Stimulated activated CD4-positive, alpha-beta T cell treated with anti-CD3 and anti-CD28 coated beads, TNF-alpha, amount 100 ng/mL, for 4 hours (primary cell): ENCODE measurements around the gene CXCL9.
"Not testable (repeated sequence)": the region's sequence is repeated elsewhere in the genome, so short reads cannot be mapped to it uniquely, and the experiment has no call there.

Experiments used
- DNase-seq, 3 experiments: peaks; one replicate each; pipeline ENCODE4 v3.0.0-alpha.2; 2020; ENCODE audit warnings: low read depth in 3 of 3

The CXCL9 gene

DNA sequence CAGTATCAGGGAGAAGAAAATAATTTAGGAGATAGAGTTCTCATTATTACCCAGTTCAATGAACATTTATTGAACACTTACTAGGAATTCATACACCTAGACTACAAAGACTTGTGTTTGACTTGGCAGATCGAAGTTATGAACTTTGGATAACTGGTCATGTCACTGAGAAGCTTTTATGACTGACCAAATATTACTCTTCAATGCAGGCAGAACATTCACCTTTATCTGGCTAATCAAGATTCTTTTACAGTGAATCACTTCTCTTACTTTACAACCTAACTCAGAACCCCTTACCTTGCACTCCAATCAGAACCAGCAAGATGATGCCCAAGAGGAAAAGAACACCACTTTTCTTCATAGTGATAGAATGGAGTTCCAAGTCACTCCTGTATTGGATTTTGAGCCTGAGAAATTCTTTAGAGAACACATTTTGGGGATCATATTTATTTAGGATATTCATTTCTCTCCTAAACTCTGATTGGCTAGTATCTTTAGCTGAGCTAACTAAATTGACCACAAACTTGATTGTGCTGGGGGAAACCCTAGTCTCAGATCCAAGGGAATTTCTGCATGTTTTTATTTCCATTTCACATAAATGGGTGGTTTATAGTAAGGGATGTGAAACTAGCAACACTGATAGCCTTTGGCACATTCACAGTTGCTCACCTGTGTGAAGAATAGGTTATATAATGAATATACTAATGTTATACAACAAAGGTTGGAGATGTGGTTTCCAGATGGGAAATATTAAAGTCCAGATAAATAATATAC lies at the start of gene CXCL9:
Gene CXCL9, minus strand, starts transcription at position 421 of the 774 bp plus-strand sequence. Its CDS starts 60 bp downstream, at position 361.
- no peak for DNase-seq

DNA sequence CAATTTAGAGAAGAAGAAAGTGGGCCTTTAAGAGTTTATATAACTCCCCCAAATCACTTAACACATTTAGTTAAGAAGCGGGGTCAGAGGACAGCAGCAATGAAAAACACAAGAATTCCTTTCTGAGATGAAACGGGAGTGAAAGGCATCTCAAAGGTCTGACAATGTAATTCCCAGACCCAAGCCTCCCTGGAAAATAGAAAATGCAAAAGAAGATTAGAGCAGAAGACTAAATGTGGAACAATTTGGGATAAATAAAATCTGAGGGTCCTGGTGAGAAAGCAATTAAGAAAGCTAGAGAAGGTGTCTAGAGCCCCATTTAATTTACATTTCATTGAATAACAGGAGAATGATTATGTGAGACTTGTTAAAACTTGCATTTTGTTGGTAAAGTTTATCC lies 48.1 kb upstream of the CXCL9 start:
- no peak for DNase-seq

DNA sequence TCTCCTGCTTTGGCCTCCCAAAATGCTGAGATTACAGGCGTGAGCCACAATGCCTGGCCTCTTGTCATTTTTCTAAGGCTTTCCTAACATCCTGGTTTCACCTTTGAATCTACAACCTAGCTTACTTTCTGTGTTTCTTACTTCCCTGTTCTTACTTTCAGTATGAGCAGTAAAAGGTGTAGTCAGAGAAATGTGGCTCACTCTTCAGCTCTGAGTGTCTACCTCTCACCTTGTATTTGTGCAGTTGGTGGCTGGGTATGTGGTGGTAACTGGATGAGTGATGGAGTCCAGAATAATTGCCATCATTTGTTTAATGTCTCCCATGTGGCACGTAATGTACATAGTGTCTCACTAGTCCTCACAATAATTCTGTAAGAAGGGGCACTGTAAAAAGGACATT lies 47.7 kb upstream of the CXCL9 start:
- DNase-seq, result no peak

DNA sequence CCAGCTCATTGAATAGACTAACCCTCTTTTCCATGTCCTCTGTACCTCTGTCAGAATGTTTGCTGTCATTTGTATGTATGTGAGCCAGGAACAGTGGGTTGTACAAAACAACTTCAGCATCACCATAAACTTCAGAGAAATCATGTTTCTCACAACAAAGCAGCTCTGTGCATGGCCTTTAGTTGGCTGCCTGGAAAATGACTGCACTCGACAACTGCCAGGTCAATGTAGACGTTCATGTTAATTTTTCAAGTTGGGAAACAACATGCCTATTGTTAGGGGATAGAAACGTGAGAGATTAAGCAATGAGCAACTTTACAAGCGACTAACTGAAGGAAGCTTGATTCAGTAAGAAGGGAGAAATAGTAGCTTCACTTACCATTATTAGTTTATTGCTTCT lies 46.4 kb upstream of the CXCL9 start:
- no peak for DNase-seq

DNA sequence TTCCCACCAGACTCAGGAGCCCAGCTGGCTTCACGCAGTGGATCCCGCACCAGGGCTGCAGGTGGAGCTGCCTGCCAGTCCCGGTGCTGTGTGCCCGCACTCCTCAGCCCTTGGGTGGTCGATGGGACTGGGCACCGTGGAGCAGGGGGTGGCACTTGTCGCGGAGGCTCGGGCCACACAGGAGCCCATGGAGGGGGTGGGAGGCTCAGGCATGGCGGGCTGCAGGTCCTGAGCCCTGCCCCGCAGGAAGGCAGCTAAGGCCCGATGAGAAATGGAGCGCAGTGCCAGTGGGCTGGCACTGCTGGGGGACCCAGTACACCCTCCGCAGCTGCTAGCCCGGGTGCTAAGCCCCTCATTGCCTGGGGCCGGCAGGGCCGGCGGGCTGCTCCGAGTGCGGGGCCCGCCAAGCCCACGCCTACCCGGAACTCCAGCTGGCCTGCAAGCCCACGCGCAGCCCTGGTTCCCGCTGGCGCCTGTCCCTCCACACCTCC lies 43.3 kb upstream of the CXCL9 start:
- DNase-seq, result not testable (repeated sequence)

DNA sequence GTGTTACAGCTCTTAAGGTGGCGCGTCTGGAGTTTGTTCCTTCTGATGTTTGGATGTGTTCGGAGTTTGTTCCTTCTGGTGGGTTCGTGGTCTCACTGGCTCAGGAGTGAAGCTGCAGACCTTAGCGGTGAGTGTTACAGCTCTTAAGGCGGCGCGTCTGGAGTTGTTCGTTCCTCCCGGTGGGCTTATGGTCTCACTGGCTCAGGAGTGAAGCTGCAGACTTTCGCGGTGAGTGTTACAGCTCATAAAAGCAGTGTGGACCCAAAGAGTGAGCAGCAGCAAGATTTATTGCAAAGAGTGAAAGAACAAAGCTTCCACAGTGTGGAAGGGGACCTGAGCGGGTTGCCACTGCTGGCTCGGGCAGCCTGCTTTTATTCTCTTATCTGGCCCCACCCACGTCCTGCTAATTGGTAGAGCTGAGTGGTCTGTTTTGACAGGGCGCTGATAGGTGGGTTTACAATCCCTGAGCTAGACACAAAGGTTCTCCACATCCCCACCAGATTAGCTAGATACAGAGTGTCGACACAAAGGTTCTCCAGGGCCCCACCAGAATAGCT lies 42.6 kb upstream of the CXCL9 start:
- not testable (repeated sequence) for DNase-seq

DNA sequence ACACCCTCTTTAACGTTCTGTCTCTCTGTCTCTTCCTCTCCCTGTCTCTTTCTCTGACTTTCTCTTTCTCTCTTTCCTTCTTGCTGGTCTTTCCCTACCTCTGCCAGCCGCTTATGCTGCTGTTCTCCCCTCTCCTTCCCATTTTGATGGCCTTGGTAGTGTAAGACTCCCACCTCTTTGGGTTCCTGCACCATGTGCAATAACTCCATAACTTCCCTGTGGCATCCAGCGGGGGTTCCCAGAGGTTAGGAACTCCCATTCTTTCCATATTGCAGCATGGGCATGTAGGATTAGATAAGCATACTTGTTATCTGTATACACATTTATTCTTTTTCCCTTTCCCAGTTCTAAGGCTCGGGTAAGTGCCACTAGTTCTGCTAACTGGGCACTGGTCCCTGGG lies 37.4 kb upstream of the CXCL9 start:
- DNase-seq, result not testable (repeated sequence)

DNA sequence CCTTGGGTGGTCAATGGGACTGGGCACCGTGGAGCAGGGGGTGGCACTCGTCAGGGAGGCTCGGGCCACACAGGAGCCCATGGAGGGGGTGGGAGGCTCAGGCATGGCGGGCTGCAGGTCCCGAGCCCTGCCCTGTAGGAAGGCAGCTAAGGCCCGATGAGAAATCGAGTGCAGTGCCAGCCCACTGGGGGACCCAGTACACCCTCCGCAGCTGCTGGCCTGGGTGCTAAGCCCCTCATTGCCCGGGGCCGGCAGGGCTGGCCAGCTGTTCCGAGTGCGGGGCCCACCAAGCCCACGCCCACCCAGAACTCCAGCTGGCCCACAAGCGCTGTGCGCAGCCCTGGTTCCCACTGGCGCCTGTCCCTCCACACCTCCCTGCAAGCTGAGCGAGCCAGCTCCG lies 36.0 kb upstream of the CXCL9 start:
- not testable (repeated sequence) for DNase-seq

DNA sequence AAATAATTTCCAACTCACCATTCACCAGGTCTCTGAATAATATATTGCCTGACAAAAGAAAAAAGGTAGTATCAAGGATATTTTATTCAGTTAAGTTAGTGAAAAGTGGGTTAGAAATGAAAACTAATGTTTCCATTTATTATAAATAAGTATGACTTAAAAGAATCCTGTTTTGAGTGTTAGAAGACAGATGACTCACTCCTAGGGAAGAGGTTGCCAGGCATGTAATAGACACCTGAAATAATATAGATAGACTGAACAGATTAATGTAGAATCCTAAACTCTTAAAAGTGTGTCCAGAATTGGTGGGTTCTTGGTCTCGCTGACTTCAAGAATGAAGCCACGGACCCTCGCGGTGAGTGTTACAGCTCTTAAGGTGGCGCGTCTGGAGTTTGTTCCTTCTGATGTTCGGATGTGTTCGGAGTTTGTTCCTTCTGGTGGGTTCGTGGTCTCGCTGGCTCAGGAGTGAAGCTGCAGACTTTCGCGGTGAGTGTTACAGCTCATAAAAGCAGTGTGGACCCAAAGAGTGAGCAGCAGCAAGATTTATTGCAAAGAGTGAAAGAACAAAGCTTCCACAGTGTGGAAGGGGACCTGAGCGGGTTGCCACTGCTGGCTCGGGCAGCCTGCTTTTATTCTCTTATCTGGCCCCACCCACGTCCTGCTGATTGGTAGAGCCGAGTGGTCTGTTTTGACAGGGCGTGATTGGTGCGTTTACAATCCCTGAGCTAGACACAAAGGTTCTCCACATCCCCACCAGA lies 35.1 kb upstream of the CXCL9 start:
- DNase-seq, result not testable (repeated sequence)

DNA sequence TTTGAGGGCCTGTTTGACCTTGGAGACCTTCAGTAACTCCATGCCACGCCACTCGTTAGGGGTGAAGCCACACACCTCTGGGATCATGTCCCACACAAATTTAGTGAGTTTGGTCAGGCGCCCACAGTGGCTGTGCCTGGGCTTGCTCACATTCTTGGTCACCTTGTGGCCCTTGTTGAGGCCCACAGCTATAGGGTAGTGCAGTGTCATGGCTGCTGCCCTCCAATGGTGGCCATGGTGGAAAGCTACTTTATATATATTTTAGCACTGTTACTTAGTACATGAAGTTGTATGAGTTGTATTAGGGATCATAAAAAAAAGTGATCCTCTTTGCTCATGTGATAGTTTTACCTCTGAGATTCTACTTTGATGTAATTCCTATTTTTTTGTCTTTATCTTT lies 29.5 kb upstream of the CXCL9 start:
- no peak for DNase-seq

DNA sequence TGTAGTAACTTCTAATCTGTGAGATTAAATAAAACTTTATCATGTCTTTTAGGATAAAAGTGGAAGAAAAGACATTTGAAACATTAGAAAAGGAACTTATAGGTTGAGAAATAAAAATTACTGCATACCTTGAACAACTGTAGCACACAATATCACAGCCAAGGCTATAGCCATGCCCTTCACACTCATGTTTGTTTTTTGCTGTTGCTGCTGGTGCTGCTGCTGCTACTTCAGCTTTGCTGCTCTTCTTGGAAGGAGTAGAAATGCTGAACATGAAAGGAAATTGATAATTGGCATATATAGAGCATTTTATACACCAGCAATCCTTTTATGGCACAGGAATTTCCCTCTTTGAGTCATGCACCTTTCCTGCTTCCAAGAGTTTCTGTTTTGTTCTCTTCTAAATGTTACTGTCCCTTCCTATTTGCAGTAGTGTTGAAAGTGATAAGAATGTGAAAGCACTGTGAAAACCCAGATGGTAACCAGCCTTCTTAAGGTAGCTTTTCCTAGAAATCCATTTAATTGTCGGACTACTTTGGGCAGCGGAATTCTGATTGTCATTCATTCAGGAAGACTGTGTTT lies 28.6 kb upstream of the CXCL9 start, which contains the start of gene CXCL11:
Gene CXCL11, minus strand, starts transcription at position 272 of the 582 bp plus-strand sequence. Its CDS starts 83 bp downstream, at position 189.
- DNase-seq, result no peak

DNA sequence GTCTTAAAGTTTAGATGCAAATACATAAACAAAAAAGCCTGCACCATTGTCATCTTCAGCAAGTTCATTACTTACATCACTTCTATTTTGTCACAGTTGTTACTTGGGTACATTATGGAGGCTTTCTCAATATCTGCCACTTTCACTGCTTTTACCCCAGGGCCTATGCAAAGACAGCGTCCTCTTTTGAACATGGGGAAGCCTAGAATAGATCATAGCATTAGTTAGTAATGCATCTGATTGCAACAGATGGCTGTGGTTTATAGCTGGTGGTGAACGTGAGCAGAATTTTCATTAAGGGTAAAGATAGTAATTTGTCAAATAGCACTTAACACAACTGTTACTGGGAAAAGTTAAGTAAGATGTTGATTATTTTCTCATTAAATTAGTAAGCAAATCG lies 27.8 kb upstream of the CXCL9 start:
- DNase-seq, result no peak

DNA sequence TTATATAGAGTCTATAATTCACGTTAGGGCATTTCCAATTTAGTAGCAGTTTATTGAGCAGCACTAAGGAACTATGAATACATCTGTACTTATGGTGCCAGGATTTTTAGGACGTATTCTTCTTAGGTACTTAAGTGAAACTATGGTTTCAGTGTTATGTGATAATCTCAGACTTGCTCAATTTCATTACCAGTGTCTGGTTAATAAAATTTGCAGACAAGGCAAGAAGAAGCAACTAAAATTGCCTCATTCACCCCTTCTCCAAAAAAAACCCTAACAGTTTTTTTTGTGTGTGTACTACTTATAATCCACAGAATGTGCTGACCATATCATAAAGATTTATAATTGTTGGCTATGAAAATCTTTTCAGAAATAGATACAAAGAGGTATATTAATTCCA lies 22.0 kb upstream of the CXCL9 start:
- no peak for DNase-seq

DNA sequence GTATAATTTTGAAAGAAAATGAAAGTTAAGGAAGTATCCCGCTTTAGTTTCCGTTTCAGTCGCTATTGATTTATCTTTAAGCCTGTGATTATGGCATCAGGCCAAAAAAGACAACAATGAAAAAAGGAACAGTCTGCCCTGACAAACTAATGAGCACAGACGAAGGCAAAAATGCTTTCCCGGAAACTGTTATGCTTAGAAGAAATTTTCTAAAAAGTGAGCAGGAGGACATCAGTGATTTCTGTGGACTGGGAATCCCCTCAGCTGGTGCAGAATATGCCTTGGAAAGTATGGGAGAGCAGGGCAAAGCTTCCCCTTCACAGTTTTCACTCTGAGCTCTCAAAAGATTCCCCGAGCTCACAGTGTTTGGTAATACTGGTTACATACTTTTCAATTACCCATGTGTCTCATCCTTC lies 21.0 kb upstream of the CXCL9 start:
- no peak for DNase-seq

DNA sequence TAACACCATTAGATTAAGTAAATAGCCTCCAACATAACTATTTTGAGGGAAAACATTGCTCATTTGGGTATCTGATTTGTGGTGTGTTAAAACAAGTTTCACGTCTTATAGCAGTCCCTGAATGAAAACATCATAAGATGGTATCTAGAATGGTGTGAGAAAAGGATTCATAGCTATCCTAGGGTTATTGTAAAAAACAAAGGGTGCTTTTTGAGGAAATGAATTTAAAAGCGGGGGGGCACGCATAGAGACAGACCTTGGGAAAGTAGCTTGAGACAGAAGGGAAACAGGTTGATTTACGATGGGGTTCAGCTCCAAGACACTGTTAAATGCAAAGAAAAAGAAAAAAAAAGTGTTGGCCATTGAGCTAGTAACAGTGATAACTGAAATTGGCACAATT lies 16.8 kb upstream of the CXCL9 start:
- DNase-seq, result no peak

DNA sequence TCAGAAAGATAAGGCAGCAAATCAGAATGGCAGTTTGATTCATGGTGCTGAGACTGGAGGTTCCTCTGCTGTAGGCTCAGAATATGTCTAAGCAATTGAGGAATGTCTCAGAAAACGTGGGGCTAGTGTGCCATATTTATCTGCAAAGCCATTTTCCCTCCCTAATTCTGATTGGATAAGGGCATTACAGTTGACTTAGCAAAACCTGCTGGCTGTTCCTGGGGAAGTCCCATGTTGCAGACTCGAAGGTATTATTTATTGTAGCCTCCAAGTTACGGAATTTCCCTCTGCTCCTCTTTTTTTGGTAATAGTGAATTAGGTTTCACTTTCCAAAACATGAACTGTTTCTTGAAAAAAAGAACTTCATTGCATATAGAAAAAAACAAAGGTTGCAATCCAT lies 16.1 kb upstream of the CXCL9 start, which contains the start of gene CXCL10:
Gene CXCL10, minus strand, starts transcription at position 109 of the 400 bp plus-strand sequence. Its CDS starts 66 bp downstream, at position 43.
- DNase-seq, result no peak

DNA sequence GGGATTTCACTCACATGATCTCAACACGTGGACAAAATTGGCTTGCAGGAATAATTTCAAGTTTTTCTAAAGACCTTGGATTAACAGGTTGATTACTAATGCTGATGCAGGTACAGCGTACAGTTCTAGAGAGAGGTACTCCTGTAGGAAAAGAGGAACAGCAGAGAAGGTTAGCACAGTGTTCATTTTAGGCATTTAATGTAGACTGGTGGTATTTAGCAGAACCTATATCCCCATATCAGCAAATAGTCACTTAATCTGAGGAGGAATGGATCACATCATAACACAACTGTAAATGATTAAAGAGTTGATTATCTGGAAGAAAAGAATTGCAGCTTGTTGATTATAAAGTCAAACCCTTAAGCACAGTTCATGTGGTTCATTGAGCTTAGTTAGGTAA lies 15.4 kb upstream of the CXCL9 start:
- no peak for DNase-seq

DNA sequence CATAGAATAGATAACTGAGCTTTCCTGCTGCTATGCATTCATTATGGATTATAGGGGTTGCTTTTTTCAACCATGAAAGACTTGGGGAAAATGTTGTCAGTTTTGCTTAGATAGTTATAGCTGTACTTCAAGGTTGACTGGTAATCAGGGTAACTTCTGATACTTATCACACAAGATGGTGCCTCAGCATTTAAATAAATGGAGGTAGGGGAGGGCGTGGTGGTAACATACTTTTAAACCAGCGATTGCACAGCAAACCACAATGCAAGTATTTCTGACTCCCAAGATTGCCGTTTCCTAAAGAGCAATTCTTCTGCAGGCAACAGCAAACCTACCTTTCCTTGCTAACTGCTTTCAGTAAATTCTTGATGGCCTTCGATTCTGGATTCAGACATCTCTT lies 14.7 kb upstream of the CXCL9 start:
- no peak for DNase-seq

DNA sequence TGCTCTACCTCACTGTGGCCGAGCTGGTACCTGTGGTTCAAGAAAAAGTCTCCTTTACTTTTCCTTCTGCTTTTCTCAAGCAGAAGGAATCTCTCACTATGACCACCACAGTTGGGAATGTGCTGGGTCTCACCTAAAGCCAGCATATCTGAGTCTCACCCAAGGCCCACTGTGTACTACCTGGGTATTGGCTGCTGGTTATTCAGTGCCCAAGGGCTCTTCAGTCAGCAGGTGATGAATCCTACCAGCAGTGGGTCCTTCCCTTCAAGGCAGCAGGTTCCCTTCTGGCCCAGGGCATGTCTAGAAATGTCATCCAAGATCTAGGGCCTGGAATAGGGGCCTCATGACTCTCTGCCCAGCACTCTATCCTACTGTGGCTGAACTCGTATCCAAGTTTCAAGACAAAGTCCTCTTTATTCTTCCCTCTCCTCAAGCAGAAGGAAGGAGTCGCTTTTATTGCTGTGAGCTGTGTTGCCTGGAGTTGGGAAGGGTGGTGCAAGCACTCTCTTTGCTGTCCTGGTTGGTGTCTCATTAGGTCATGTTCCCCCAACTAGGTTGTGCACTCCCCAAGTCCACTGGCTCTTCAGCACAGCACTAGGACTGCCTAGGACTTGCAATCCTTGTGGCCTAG lies 9.9 kb upstream of the CXCL9 start:
- no peak for DNase-seq

DNA sequence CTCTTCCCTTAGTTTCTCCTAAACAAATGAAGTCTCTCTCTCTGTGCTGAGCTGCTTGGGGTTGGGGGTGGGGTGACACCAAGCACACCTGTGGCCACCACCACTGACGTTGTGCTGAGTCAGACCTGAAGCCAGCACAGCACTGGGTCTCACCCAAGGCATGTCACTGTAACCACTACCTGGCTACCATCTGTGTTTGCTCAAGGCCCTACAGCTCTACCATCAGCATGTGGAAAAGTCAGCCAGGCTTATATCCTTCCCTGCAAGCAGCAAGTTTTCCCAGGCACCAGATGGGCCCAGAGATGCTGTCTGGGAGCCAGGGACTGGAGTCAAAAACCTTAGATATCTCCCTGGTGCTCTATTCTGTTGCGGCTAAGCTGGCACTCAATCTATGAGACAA lies 9.1 kb upstream of the CXCL9 start:
- DNase-seq, result no peak

DNA sequence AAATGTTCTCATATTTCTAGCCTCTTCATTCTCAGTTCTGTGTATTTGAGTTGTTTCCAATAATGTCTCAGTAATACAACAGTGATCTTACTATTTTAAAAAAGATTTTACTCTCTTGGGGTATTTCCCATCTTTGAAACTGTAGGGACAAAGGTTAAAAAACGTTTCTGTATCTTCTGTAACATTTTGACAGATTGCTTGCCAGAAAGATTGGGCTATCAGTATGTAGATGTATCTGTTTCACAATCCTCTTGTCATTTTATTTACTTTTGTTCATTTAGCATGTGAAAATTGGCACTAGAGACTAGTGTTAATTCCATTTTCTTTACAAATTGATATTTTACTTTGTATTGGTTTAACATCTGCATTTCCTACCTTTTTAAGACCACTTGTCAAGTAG lies 6.2 kb upstream of the CXCL9 start:
- no peak for DNase-seq

DNA sequence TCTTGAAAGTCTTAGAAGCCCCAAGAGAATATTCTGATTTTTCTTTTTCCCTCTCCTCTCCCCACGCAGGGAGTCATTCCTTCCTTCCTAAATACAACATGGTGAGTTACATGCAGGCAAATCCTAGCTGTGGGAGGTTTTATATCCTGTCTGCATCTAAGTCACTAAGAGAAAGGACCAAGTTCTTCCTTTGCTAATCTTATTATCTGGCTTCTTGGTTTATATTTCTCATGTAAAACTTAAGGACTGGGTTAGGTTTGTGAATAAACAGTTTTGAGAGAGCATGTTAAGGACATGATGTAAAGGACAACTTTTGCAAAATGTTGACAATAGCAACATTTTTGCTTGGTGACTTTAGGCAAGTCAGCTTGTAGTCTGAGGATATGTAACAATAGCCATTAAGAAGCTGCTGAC lies 5.1 kb upstream of the CXCL9 start:
- DNase-seq, result no peak
